GM12875 (cell line): ENCODE measurements around the gene ABHD4.

ENCODE experiments used
- H3K4me3 ChIP-seq: one replicate; pipeline ENCODE4 v1.5.1; 2011; ENCODE audit warnings: low read depth, low read length, control low read depth
- TF ChIP-seq, protein P1 (sequence below): IDR thresholded peaks from 2 replicates; pipeline ENCODE4 v1.5.1; 2011; ENCODE audit warnings: low read depth, mild to moderate bottlenecking, control low read depth, inconsistent platforms, low read length, moderate library complexity, borderline replicate concordance; ENCODE audit not compliant: insufficient read depth

ABHD4 gene

GRCh38 chr14:22641846-22642245 lies 43.7 kb downstream of the ABHD4 start:
- TF ChIP-seq, protein P1, sequence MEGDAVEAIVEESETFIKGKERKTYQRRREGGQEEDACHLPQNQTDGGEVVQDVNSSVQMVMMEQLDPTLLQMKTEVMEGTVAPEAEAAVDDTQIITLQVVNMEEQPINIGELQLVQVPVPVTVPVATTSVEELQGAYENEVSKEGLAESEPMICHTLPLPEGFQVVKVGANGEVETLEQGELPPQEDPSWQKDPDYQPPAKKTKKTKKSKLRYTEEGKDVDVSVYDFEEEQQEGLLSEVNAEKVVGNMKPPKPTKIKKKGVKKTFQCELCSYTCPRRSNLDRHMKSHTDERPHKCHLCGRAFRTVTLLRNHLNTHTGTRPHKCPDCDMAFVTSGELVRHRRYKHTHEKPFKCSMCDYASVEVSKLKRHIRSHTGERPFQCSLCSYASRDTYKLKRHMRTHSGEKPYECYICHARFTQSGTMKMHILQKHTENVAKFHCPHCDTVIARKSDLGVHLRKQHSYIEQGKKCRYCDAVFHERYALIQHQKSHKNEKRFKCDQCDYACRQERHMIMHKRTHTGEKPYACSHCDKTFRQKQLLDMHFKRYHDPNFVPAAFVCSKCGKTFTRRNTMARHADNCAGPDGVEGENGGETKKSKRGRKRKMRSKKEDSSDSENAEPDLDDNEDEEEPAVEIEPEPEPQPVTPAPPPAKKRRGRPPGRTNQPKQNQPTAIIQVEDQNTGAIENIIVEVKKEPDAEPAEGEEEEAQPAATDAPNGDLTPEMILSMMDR = no peak
- no peak overlapping the region for H3K4me3 ChIP-seq

DNA sequence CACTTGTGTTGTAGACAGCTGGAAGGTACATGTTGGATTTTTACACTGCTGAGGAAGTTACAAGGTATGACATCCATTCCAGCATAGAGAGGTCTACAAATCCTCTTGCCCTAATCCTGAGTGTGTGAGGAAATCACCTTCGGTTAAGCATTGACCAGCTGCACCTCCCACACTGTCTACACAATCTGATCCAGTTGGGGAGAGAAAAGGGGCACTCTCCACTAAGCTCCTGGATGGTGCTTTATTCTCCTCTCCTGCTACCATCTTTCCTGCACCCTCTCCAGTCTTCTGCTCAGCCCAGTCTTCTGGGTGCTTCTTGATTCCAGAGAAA lies 46.2 kb downstream of the ABHD4 start, which contains the start of gene OR6J1:
Gene OR6J1, minus strand, starts transcription at position 48 of the 331 bp plus-strand sequence. CDS start 9,541 bp downstream, outside the sequence.
- H3K4me3 ChIP-seq = no peak within 1 kb of the TSS
- TF ChIP-seq, protein P1 = no peak

GRCh38 chr14:22646570-22647254 lies 48.6 kb downstream of the ABHD4 start:
- TF ChIP-seq, protein P1 = no peak
- no peak overlapping the region for H3K4me3 ChIP-seq

DNA sequence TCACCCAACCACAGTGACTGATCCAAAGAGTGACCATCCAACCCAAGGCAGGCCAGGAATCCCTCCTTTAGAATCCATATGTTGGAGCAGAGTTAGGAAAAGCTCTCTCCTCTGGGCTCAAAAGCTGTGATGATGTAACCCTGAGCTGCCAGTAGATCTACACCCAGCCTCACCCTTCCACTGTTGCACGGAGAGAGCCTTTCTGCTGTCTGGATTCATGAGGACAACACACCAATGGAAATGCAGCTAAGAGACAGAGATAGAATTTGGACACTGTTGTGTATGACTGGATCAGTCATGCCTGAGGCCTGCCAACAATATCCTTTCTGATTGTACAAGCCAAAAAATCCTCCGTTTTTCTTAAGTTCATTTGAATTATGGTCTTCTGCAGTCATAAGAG lies 50.4 kb downstream of the ABHD4 start:
- TF ChIP-seq, protein P1 = no peak

DNA sequence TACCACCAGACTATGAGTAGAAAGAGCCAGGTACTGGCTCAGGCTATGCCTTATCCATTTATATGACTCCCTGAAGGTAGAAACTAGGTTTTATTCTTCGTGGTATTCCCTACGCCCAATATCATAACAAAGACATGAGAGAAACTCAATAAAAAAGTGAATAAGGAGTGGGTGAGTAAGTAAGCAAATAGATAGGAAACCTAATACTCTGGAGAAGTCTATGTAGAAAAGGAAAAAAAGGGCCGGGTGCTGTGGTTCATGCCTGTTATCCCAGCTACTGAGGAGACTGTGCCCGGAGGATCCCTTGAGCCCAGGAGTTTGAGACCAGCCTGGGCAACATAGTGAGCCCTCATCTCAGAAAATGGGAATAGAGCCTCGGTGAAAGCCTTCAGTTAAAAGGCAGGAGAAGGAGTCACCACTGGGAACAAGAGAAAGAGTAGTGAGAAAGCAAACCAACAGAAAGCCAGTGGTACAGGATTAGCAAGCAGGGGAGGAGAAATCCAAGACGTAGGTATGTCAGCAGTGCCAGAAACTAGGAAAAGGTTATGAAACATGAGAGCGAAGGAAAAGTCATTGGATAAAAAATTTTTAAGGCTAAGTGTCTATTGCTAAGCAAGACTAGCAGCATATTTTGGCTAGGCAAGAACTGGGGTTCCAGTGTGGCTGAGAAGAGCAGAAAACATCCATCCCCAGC lies 52.1 kb downstream of the ABHD4 start:
- TF ChIP-seq, protein P1 = no peak
- H3K4me3 ChIP-seq = no peak overlapping the region

More for the DNA sequence above, 50.4 kb downstream of the ABHD4 start:
- no peak overlapping the region for H3K4me3 ChIP-seq

GRCh38 chr14:22650960-22651521 lies 52.9 kb downstream of the ABHD4 start:
- H3K4me3 ChIP-seq = no peak overlapping the region
- TF ChIP-seq, protein P1 = no peak

- TF ChIP-seq, protein P1 = no peak
- H3K4me3 ChIP-seq = no peak overlapping the region
These were observed 53.5 kb downstream of the ABHD4 start for GRCh38 chr14:22651586-22651985.
